ENCODE results near the gene DUOX1. TPM values are rescaled to one million over a fixed set of nuclear protein-coding genes. Genes with fewer than 3 reads are reported as not detected.

Gene DUOX1
- polyA plus RNA-seq, 1 donor (not counting 4 experiments of a cell fraction or from before 2014, with no cell fraction given), result 16.3 TPM

DNA sequence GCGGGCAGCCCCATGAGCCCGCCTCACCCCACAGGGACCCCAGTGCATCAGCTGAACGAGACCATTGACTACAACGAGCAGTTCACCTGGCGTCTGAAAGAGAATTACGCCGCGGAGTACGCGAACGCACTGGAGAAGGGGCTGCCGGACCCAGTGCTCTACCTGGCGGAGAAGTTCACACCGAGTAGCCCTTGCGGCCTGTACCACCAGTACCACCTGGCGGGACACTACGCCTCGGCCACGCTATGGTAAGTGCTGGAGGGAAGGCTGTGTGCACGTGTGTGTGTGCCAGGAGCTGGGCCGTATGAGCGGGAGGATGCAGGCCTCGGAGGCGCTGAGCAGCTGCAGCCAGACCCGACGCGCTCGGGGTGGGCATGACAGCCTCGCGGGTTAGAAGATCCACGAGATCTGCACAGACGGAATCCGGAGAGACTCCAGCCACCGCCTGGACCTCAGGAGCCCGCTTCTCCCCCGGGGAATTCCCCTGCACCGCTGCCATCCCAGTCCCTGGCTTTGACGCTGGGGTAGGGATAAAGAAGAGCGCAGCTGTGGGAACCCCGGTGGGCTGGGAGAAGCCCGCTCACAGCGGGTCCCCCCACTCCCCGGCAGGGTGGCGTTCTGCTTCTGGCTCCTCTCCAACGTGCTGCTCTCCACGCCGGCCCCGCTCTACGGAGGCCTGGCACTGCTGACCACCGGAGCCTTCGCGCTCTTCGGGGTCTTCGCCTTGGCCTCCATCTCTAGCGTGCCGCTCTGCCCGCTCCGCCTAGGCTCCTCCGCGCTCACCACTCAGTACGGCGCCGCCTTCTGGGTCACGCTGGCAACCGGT is 13.1 kb upstream of the DUOX1 start:
- Histone ChIP-seq H3K9ac (ENCODE audit: control insufficient read depth, extremely low read depth, insufficient read depth, low read length) (no peak overlapping the region), H2AFZ (ENCODE audit: control insufficient read depth, low read length) (no peak overlapping the region), H3K36me3 (ENCODE audit: control insufficient read depth in 2 of 2, extremely low read depth in 1 of 2, insufficient read depth in 2 of 2, low read length in 2 of 2) (peaks cover 0 to 3% of the 10 kb centered on the region in 2 experiments), H3K9me3 (ENCODE audit: control insufficient read depth, low read depth, low read length) (no peaks in the 10 kb centered on the region), H3K4me1 (ENCODE audit: control insufficient read depth, extremely low read depth, insufficient read depth, low read length) (peaks cover 15% of the 10 kb centered on the region), H3K27ac (ENCODE audit: control insufficient read depth, insufficient read depth, low read length) (no peak overlapping the region), H3K9me1 (ENCODE audit: control insufficient read depth, extremely low read depth, insufficient read depth, low read length) (no peaks in the 10 kb centered on the region), H3K27me3 (ENCODE audit: control insufficient read depth, extremely low read depth, insufficient read depth, low read length) (peaks cover 62% of the 10 kb centered on the region), H3K79me2 (ENCODE audit: control insufficient read depth, insufficient read depth, low read length) (no peaks in the 10 kb centered on the region), H4K20me1 (ENCODE audit: control insufficient read depth, extremely low read depth, insufficient read depth, low read length) (peaks cover 5% of the 10 kb centered on the region), H3K4me2 (ENCODE audit: control insufficient read depth, extremely low read depth, insufficient read depth, low read depth, low read length) (peak overlapping the region; percentile 5), H3K4me3 (ENCODE audit: control insufficient read depth in 2 of 3, extremely low read depth in 1 of 3, insufficient read depth in 2 of 3, low read depth in 1 of 3, low read length in 3 of 3) (no peak overlapping the region)
- TF ChIP-seq, protein P1, sequence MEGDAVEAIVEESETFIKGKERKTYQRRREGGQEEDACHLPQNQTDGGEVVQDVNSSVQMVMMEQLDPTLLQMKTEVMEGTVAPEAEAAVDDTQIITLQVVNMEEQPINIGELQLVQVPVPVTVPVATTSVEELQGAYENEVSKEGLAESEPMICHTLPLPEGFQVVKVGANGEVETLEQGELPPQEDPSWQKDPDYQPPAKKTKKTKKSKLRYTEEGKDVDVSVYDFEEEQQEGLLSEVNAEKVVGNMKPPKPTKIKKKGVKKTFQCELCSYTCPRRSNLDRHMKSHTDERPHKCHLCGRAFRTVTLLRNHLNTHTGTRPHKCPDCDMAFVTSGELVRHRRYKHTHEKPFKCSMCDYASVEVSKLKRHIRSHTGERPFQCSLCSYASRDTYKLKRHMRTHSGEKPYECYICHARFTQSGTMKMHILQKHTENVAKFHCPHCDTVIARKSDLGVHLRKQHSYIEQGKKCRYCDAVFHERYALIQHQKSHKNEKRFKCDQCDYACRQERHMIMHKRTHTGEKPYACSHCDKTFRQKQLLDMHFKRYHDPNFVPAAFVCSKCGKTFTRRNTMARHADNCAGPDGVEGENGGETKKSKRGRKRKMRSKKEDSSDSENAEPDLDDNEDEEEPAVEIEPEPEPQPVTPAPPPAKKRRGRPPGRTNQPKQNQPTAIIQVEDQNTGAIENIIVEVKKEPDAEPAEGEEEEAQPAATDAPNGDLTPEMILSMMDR (optimal IDR thresholded peaks at IDR 0.05 in 1 of 3, IDR thresholded peaks at IDR 0.05 in 1 of 3, conservative IDR thresholded peaks at IDR 0.05 in 1 of 3; ENCODE audit: extremely low read depth in 1 of 3, insufficient read depth in 2 of 3, low read length in 3 of 3), result peak in 1 of 3 experiments; percentile 24
- TF ChIP-seq EZH2 (IDR thresholded peaks at IDR 0.05; ENCODE audit: low read length), result peak; percentile 95
- FAIRE-seq (no peak), DNase-seq (ENCODE audit: low read depth, low spot score) (no peak)
- dilution Hi-C loops (cut with MboI; ENCODE audit: extremely low pct_ligation_motif_present, low sequenced_read_pairs), result no loop called here

DNA sequence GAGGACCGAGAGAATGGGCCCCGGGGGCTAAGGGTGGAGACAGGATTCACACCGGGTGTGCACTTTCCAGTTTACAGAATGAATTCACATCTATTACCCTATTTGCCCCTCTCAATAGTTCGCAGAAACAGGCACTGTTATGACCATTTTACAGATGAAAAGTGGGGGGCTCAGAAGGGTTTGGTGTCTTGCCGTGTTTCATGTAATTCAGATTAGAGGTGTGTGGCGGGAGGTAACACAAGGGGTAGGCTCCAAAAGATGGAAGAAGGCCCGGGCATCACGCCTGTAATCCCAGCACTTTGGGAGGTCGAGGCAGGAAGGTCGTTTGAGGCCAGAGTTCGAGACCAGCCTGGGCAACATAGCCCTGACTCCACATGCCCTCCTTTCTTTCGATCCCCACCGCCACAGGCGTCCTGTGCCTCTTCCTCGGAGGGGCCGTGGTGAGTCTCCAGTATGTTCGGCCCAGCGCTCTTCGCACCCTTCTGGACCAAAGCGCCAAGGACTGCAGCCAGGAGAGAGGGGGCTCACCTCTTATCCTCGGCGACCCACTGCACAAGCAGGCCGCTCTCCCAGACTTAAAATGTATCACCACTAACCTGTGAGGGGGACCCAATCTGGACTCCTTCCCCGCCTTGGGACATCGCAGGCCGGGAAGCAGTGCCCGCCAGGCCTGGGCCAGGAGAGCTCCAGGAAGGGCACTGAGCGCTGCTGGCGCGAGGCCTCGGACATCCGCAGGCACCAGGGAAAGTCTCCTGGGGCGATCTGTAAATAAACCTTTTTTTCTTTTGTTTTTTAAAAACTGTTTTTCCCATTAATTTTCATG is 12.3 kb upstream of the DUOX1 start:
- Histone ChIP-seq H3K9me1 (ENCODE audit: control insufficient read depth, extremely low read depth, insufficient read depth, low read length) (no peaks in the 10 kb centered on the region), H2AFZ (ENCODE audit: control insufficient read depth, low read length) (no peak overlapping the region), H3K27ac (ENCODE audit: control insufficient read depth, insufficient read depth, low read length) (no peak overlapping the region), H3K4me2 (ENCODE audit: control insufficient read depth, extremely low read depth, insufficient read depth, low read depth, low read length) (peak overlapping the region; percentile 48), H4K20me1 (ENCODE audit: control insufficient read depth, extremely low read depth, insufficient read depth, low read length) (peaks cover 8% of the 10 kb centered on the region), H3K36me3 (ENCODE audit: control insufficient read depth in 2 of 2, extremely low read depth in 1 of 2, insufficient read depth in 2 of 2, low read length in 2 of 2) (peaks cover 0 to 3% of the 10 kb centered on the region in 2 experiments), H3K4me1 (ENCODE audit: control insufficient read depth, extremely low read depth, insufficient read depth, low read length) (peaks cover 16% of the 10 kb centered on the region), H3K9ac (ENCODE audit: control insufficient read depth, extremely low read depth, insufficient read depth, low read length) (no peak overlapping the region), H3K4me3 (ENCODE audit: control insufficient read depth in 2 of 3, extremely low read depth in 1 of 3, insufficient read depth in 2 of 3, low read depth in 1 of 3, low read length in 3 of 3) (no peak overlapping the region), H3K9me3 (ENCODE audit: control insufficient read depth, low read depth, low read length) (no peaks in the 10 kb centered on the region), H3K27me3 (ENCODE audit: control insufficient read depth, extremely low read depth, insufficient read depth, low read length) (peaks cover 54% of the 10 kb centered on the region), H3K79me2 (ENCODE audit: control insufficient read depth, insufficient read depth, low read length) (no peaks in the 10 kb centered on the region)
- no peak for FAIRE-seq
- dilution Hi-C loops (cut with MboI; ENCODE audit: extremely low pct_ligation_motif_present, low sequenced_read_pairs), result no loop called here
- DNase-seq (ENCODE audit: low read depth, low spot score), result no peak
- no peak for TF ChIP-seq EZH2 (IDR thresholded peaks at IDR 0.05; ENCODE audit: low read length)
- TF ChIP-seq, protein P1 (optimal IDR thresholded peaks at IDR 0.05 in 1 of 3, IDR thresholded peaks at IDR 0.05 in 1 of 3, conservative IDR thresholded peaks at IDR 0.05 in 1 of 3; ENCODE audit: extremely low read depth in 1 of 3, insufficient read depth in 2 of 3, low read length in 3 of 3), result no peak

Data from keratinocyte (primary cell).